ENCODE measurements around the gene TMEM138. TPM values are rescaled to one million over a fixed set of nuclear protein-coding genes. Genes with fewer than 3 reads are reported as not detected.

The TMEM138 gene
- total and polyA plus RNA-seq, 2 of the 13 experiments (the other 11 are each of a cell fraction or from before 2014, with no cell fraction given), result 43.5 to 61.0 TPM

DNA sequence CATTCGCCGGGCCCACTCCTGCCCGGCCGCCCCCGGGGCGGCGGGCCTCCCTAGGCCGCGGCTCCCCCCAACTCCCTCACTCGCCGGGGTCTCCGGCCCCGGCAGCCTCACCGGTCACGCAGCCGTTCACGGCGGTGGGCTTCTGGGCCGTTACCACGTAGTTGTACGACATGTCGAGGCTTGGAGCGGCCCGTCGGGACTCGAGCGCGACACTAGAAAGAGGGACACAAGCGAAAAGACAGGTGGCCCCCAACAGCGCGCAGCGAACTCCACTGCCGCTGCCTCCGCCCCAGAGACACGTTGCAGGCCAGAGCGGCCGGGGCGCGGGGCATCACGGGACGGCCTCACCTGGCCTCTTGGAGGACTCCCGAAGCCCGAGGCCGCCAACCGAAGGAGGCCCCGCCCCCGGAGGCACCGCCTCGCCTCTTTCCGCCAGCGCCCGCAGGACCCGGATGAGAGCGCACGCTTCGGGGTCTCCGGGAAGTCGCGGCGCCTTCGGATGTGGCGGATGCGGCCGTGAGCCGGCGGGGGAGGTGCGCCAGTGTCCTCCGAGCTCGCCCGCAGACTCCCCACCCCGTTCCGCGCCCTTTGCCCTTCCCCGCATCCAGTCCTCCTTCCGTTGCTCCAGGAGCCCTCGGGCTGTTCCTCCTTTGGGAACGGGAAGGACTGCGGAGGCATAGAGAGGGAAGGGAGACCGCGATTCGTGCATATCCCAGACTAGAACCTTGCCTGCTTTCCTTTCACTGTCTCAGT lies 29.2 kb upstream of the TMEM138 start, which contains the start of the genes DDB1 and TKFC (continued):
- TF ChIP-seq ZBTB8A (CRISPR knock-in tag; IDR thresholded peaks at IDR 0.05; ENCODE audit: borderline replicate concordance, low read depth) (0 out of 2 replicates have a peak, but pooled peaks have one; percentile 74), JARID2 (CRISPR knock-in tag; IDR thresholded peaks at IDR 0.05; ENCODE audit: insufficient replicate concordance) (peak; percentile 44), HNRNPUL1 (IDR thresholded peaks at IDR 0.05; ENCODE audit: low read depth, low read length) (no peak; the same call in 1 of the 2 replicates), SKI (IDR thresholded peaks at IDR 0.05; ENCODE audit: partially characterized antibody) (no peak), REL (CRISPR knock-in tag; conservative IDR thresholded peaks at IDR 0.05) (no peak), MAFF (IDR thresholded peaks at IDR 0.05; ENCODE audit: low read depth, low read length) (no peak), ZNF670 (CRISPR knock-in tag; IDR thresholded peaks at IDR 0.05; ENCODE audit: borderline replicate concordance) (no peak), ZNF644 (CRISPR knock-in tag; IDR thresholded peaks at IDR 0.05; ENCODE audit: low read depth) (no peak), KDM4B (CRISPR knock-in tag; IDR thresholded peaks at IDR 0.05) (no peak; the same call in 1 of the 2 replicates), HMG20A (CRISPR knock-in tag; IDR thresholded peaks at IDR 0.05; ENCODE audit: borderline replicate concordance) (peak; percentile 54), ZNF619 (CRISPR knock-in tag; IDR thresholded peaks at IDR 0.05) (peak; percentile 58; the same call in 1 of the 2 replicates)
- TF ChIP-seq, protein P1, sequence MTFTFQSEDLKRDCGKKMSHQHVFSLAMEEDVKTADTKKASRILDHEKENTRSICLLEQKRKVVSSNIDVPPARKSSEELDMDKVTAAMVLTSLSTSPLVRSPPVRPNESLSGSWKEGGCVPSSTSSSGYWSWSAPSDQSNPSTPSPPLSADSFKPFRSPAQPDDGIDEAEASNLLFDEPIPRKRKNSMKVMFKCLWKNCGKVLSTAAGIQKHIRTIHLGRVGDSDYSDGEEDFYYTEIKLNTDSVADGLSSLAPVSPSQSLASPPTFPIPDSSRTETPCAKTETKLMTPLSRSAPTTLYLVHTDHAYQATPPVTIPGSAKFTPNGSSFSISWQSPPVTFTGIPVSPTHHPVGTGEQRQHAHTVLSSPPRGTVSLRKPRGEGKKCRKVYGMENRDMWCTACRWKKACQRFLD (CRISPR knock-in tag; IDR thresholded peaks at IDR 0.05; ENCODE audit: borderline replicate concordance), result peak; percentile 79; the same call in 1 of the 2 replicates
- TF ChIP-seq, protein P2, sequence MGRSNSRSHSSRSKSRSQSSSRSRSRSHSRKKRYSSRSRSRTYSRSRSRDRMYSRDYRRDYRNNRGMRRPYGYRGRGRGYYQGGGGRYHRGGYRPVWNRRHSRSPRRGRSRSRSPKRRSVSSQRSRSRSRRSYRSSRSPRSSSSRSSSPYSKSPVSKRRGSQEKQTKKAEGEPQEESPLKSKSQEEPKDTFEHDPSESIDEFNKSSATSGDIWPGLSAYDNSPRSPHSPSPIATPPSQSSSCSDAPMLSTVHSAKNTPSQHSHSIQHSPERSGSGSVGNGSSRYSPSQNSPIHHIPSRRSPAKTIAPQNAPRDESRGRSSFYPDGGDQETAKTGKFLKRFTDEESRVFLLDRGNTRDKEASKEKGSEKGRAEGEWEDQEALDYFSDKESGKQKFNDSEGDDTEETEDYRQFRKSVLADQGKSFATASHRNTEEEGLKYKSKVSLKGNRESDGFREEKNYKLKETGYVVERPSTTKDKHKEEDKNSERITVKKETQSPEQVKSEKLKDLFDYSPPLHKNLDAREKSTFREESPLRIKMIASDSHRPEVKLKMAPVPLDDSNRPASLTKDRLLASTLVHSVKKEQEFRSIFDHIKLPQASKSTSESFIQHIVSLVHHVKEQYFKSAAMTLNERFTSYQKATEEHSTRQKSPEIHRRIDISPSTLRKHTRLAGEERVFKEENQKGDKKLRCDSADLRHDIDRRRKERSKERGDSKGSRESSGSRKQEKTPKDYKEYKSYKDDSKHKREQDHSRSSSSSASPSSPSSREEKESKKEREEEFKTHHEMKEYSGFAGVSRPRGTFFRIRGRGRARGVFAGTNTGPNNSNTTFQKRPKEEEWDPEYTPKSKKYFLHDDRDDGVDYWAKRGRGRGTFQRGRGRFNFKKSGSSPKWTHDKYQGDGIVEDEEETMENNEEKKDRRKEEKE (IDR thresholded peaks at IDR 0.05), result no peak
- TF ChIP-seq, protein P3, sequence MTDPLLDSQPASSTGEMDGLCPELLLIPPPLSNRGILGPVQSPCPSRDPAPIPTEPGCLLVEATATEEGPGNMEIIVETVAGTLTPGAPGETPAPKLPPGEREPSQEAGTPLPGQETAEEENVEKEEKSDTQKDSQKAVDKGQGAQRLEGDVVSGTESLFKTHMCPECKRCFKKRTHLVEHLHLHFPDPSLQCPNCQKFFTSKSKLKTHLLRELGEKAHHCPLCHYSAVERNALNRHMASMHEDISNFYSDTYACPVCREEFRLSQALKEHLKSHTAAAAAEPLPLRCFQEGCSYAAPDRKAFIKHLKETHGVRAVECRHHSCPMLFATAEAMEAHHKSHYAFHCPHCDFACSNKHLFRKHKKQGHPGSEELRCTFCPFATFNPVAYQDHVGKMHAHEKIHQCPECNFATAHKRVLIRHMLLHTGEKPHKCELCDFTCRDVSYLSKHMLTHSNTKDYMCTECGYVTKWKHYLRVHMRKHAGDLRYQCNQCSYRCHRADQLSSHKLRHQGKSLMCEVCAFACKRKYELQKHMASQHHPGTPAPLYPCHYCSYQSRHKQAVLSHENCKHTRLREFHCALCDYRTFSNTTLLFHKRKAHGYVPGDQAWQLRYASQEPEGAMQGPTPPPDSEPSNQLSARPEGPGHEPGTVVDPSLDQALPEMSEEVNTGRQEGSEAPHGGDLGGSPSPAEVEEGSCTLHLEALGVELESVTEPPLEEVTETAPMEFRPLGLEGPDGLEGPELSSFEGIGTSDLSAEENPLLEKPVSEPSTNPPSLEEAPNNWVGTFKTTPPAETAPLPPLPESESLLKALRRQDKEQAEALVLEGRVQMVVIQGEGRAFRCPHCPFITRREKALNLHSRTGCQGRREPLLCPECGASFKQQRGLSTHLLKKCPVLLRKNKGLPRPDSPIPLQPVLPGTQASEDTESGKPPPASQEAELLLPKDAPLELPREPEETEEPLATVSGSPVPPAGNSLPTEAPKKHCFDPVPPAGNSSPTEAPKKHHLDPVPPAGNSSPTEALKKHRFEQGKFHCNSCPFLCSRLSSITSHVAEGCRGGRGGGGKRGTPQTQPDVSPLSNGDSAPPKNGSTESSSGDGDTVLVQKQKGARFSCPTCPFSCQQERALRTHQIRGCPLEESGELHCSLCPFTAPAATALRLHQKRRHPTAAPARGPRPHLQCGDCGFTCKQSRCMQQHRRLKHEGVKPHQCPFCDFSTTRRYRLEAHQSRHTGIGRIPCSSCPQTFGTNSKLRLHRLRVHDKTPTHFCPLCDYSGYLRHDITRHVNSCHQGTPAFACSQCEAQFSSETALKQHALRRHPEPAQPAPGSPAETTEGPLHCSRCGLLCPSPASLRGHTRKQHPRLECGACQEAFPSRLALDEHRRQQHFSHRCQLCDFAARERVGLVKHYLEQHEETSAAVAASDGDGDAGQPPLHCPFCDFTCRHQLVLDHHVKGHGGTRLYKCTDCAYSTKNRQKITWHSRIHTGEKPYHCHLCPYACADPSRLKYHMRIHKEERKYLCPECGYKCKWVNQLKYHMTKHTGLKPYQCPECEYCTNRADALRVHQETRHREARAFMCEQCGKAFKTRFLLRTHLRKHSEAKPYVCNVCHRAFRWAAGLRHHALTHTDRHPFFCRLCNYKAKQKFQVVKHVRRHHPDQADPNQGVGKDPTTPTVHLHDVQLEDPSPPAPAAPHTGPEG (CRISPR knock-in tag; IDR thresholded peaks at IDR 0.05), result 0 out of 2 replicates have a peak, but pooled peaks have one; percentile 21
- TF ChIP-seq, protein P4, sequence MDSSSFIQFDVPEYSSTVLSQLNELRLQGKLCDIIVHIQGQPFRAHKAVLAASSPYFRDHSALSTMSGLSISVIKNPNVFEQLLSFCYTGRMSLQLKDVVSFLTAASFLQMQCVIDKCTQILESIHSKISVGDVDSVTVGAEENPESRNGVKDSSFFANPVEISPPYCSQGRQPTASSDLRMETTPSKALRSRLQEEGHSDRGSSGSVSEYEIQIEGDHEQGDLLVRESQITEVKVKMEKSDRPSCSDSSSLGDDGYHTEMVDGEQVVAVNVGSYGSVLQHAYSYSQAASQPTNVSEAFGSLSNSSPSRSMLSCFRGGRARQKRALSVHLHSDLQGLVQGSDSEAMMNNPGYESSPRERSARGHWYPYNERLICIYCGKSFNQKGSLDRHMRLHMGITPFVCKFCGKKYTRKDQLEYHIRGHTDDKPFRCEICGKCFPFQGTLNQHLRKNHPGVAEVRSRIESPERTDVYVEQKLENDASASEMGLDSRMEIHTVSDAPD (CRISPR knock-in tag; IDR thresholded peaks at IDR 0.05), result 0 out of 2 replicates have a peak, but pooled peaks have one; percentile 47
